ENCODE measurements around the gene TUBGCP2.

The TUBGCP2 gene

GRCh38 chr10:133280391-133281059 lies 28.1 kb downstream of the TUBGCP2 start:
- Mint-ChIP-seq H3K4me3 (no peak overlapping the region), H3K36me3 (ENCODE audit: insufficient read depth) (peaks cover 61% of the 10 kb centered on the region), H3K27me3 (no peaks in the 10 kb centered on the region), H3K4me1 (ENCODE audit: low read depth in 2 of 2) (peaks cover 19 to 26% of the 10 kb centered on the region in 2 donors), H3K9me3 (no peaks in the 10 kb centered on the region), H3K27ac (peak overlapping the region; percentile 98 to 99)
- no peak for ATAC-seq (replicated peaks)
- DNase-seq = no peak

- H3K27me3 Mint-ChIP-seq = no peaks in the 10 kb centered on the region
- peak overlapping the region; percentile 90 to 91 for H3K4me3 Mint-ChIP-seq
- H3K36me3 Mint-ChIP-seq (ENCODE audit: insufficient read depth) = peaks cover 61% of the 10 kb centered on the region
- ATAC-seq (replicated peaks) (no peak), DNase-seq (no peak)
- no peaks in the 10 kb centered on the region for H3K9me3 Mint-ChIP-seq
- H3K4me1 Mint-ChIP-seq (ENCODE audit: low read depth in 2 of 2) = peaks cover 19 to 34% of the 10 kb centered on the region in 2 donors
- peak overlapping the region; percentile 98 to 99 for H3K27ac Mint-ChIP-seq
Measured at GRCh38 chr10:133279326-133280226, 29.1 kb downstream of the TUBGCP2 start.

GRCh38 chr10:133278577-133279265 lies 30.0 kb downstream of the TUBGCP2 start:
- Mint-ChIP-seq H3K27ac (peak overlapping the region; percentile 98 to 99), H3K36me3 (ENCODE audit: insufficient read depth) (peaks cover 54% of the 10 kb centered on the region), H3K4me1 (ENCODE audit: low read depth in 2 of 2) (peaks cover 19 to 35% of the 10 kb centered on the region in 2 donors), H3K9me3 (no peaks in the 10 kb centered on the region), H3K4me3 (peak overlapping the region; percentile 90 to 91), H3K27me3 (no peaks in the 10 kb centered on the region)
- DNase-seq (peak; percentile 75 to 82 (median 80)), ATAC-seq (replicated peaks) (peak; percentile 62)

- Mint-ChIP-seq H3K4me1 (ENCODE audit: low read depth in 2 of 2) (peaks cover 19 to 35% of the 10 kb centered on the region in 2 donors), H3K4me3 (peak overlapping the region; percentile 90 to 91), H3K27me3 (no peaks in the 10 kb centered on the region), H3K27ac (peak overlapping the region; percentile 98 to 99), H3K9me3 (no peaks in the 10 kb centered on the region), H3K36me3 (ENCODE audit: insufficient read depth) (peaks cover 48% of the 10 kb centered on the region)
- DNase-seq (no peak), ATAC-seq (replicated peaks) (no peak)
Measured at GRCh38 chr10:133277993-133278576, 30.6 kb downstream of the TUBGCP2 start.

- Mint-ChIP-seq H3K9me3 (no peaks in the 10 kb centered on the region), H3K4me3 (peak overlapping the region; percentile 90 to 91), H3K36me3 (ENCODE audit: insufficient read depth) (peaks cover 44% of the 10 kb centered on the region), H3K4me1 (ENCODE audit: low read depth in 2 of 2) (peaks cover 19 to 35% of the 10 kb centered on the region in 2 donors), H3K27me3 (no peaks in the 10 kb centered on the region), H3K27ac (peak overlapping the region; percentile 98 to 99)
- no peak for ATAC-seq (replicated peaks)
- no peak for DNase-seq
Measured at GRCh38 chr10:133277277-133277992, 31.2 kb downstream of the TUBGCP2 start.

- Mint-ChIP-seq H3K36me3 (ENCODE audit: insufficient read depth) (peaks cover 47% of the 10 kb centered on the region), H3K4me3 (peak within 1 kb of the TSS; percentile 90 to 91), H3K27ac (peak within 1 kb of the TSS; percentile 98 to 99), H3K9me3 (no peaks in the 10 kb centered on the region), H3K27me3 (no peaks in the 10 kb centered on the region), H3K4me1 (ENCODE audit: low read depth in 2 of 2) (peaks cover 19 to 35% of the 10 kb centered on the region in 2 donors)
- ATAC-seq (replicated peaks) (peak; percentile 18), DNase-seq (peak; percentile 50 to 60 (median 53))
Measured at GRCh38 chr10:133276435-133277201, 32.1 kb downstream of the TUBGCP2 start, which contains the start of gene ADAM8. Gene ADAM8 (minus strand): TSS chr10:133276868. CDS start chr10:133276817, 51 bp downstream.

- ATAC-seq (replicated peaks) (no peak), DNase-seq (no peak)
- H3K27ac Mint-ChIP-seq = peak overlapping the region; percentile 92 to 99
- H3K36me3 Mint-ChIP-seq (ENCODE audit: insufficient read depth) = peaks cover 51% of the 10 kb centered on the region
- peak overlapping the region; percentile 87 to 91 for H3K4me3 Mint-ChIP-seq
- H3K4me1 Mint-ChIP-seq (ENCODE audit: low read depth in 2 of 2) = peaks cover 19 to 35% of the 10 kb centered on the region in 2 donors
- no peaks in the 10 kb centered on the region for H3K27me3 Mint-ChIP-seq
- no peaks in the 10 kb centered on the region for H3K9me3 Mint-ChIP-seq
Measured at GRCh38 chr10:133276100-133276434, 32.6 kb downstream of the TUBGCP2 start.

- ATAC-seq (replicated peaks) = peak; percentile 23
- H3K4me1 Mint-ChIP-seq (ENCODE audit: low read depth in 2 of 2) = peaks cover 19 to 35% of the 10 kb centered on the region in 2 donors
Measured at GRCh38 chr10:133275684-133276092, 33.0 kb downstream of the TUBGCP2 start.

GRCh38 chr10:133274751-133275683 lies 33.7 kb downstream of the TUBGCP2 start:
- H3K36me3 Mint-ChIP-seq (ENCODE audit: insufficient read depth) = peaks cover 62% of the 10 kb centered on the region
- DNase-seq (peak; percentile 70 to 77 (median 70)), ATAC-seq (replicated peaks) (peak; percentile 56)
- no peaks in the 10 kb centered on the region for H3K27me3 Mint-ChIP-seq
- H3K9me3 Mint-ChIP-seq = no peaks in the 10 kb centered on the region
- H3K27ac Mint-ChIP-seq = peak overlapping the region; percentile 92 to 99
- H3K4me3 Mint-ChIP-seq = peak overlapping the region; percentile 87 to 91
- peaks cover 19 to 35% of the 10 kb centered on the region in 2 donors for H3K4me1 Mint-ChIP-seq (ENCODE audit: low read depth in 2 of 2)

More at GRCh38 chr10:133275684-133276092, 33.0 kb downstream of the TUBGCP2 start:
- Mint-ChIP-seq H3K27me3 (no peaks in the 10 kb centered on the region), H3K27ac (peak overlapping the region; percentile 92 to 99), H3K4me3 (peak overlapping the region; percentile 87 to 91), H3K36me3 (ENCODE audit: insufficient read depth) (peaks cover 55% of the 10 kb centered on the region), H3K9me3 (no peaks in the 10 kb centered on the region)
- DNase-seq = peak; percentile 31 to 49 (median 39)

GRCh38 chr10:133273534-133274143 lies 35.0 kb downstream of the TUBGCP2 start:
- Mint-ChIP-seq H3K27ac (peak overlapping the region in 1 of 2 donors; percentile 51), H3K4me1 (ENCODE audit: low read depth in 2 of 2) (peaks cover 12 to 26% of the 10 kb centered on the region in 2 donors)
- no peak for ATAC-seq (replicated peaks)

GRCh38 chr10:133272964-133273420 lies 35.7 kb downstream of the TUBGCP2 start:
- ATAC-seq (replicated peaks) = no peak
- H3K4me3 Mint-ChIP-seq = no peak overlapping the region
- peaks cover 56% of the 10 kb centered on the region for H3K36me3 Mint-ChIP-seq (ENCODE audit: insufficient read depth)
- no peak for DNase-seq
- H3K4me1 Mint-ChIP-seq (ENCODE audit: low read depth in 2 of 2) = peaks cover 6 to 19% of the 10 kb centered on the region in 2 donors
- peak overlapping the region; percentile 22 to 51 for H3K27ac Mint-ChIP-seq
- no peaks in the 10 kb centered on the region for H3K9me3 Mint-ChIP-seq
- H3K27me3 Mint-ChIP-seq = no peaks in the 10 kb centered on the region

More at GRCh38 chr10:133273534-133274143, 35.0 kb downstream of the TUBGCP2 start:
- no peak for DNase-seq
- Mint-ChIP-seq H3K4me3 (peak overlapping the region in 1 of 2 donors; percentile 14), H3K27me3 (no peaks in the 10 kb centered on the region), H3K9me3 (no peaks in the 10 kb centered on the region), H3K36me3 (ENCODE audit: insufficient read depth) (peaks cover 63% of the 10 kb centered on the region)

Data from effector memory CD8-positive, alpha-beta T cell (primary cell).